NB4 (cell line): ENCODE data around the gene DCBLD2.

ENCODE experiments used
- DNase-seq: peaks from one replicate; pipeline ENCODE4 v3.0.0; 2010; ENCODE audit warnings: low read depth
- H3K4me3 ChIP-seq: one replicate; pipeline ENCODE4 v1.5.1; 2011; ENCODE audit warnings: mild to moderate bottlenecking, low read depth, low read length, moderate library complexity
- MAX ChIP-seq: IDR thresholded peaks from 2 replicates; pipeline ENCODE4 v1.6.1; 2011; ENCODE audit warnings: low read depth, low read length
- MYC ChIP-seq: IDR thresholded peaks from 2 replicates; pipeline ENCODE4 v1.6.1; 2011; ENCODE audit warnings: low read depth, low read length
- POLR2A ChIP-seq: IDR thresholded peaks from 2 replicates; pipeline ENCODE4 v1.6.1; 2011; ENCODE audit warnings: mild to moderate bottlenecking; ENCODE audit not compliant: insufficient read length; ENCODE audit errors: extremely low read depth
- TF ChIP-seq, protein P1 (sequence below): IDR thresholded peaks from one replicate; pipeline ENCODE4 v1.5.1; 2012; ENCODE audit warnings: low read depth, low read length

DCBLD2 gene

GRCh38 chr3:98901392-98902350, at the start of gene DCBLD2:
DCBLD2 (minus strand) TSS chr3:98901695; CDS start chr3:98901326, 369 bp downstream.
- peak within 1 kb of the TSS; percentile 70 for H3K4me3 ChIP-seq
- DNase-seq, result peak; percentile 98

DNA sequence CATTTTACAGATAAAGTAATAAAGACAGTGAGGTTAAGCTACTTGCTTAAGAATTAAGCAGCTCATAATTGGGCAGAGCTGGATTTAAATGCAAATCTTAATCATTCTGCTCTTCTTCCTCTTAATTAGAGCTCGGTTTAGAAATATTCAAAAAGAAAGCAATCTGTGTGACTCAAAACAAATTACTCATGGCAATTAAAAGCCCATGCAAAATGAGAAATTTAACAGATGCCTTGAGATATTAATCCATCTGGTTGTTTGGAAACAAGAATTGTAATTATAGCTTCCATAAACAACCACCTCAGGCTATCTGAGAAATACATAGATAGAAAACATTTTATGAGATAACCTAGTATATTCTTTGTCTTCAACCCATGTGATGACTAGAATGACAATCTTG, 44.2 kb upstream of the DCBLD2 start:
- DNase-seq, result no peak
- no peak overlapping the region for H3K4me3 ChIP-seq
- TF ChIP-seq, protein P1, sequence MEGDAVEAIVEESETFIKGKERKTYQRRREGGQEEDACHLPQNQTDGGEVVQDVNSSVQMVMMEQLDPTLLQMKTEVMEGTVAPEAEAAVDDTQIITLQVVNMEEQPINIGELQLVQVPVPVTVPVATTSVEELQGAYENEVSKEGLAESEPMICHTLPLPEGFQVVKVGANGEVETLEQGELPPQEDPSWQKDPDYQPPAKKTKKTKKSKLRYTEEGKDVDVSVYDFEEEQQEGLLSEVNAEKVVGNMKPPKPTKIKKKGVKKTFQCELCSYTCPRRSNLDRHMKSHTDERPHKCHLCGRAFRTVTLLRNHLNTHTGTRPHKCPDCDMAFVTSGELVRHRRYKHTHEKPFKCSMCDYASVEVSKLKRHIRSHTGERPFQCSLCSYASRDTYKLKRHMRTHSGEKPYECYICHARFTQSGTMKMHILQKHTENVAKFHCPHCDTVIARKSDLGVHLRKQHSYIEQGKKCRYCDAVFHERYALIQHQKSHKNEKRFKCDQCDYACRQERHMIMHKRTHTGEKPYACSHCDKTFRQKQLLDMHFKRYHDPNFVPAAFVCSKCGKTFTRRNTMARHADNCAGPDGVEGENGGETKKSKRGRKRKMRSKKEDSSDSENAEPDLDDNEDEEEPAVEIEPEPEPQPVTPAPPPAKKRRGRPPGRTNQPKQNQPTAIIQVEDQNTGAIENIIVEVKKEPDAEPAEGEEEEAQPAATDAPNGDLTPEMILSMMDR, result no peak
- TF ChIP-seq POLR2A, result no peak
- no peak for TF ChIP-seq MYC

More at GRCh38 chr3:98901392-98902350, at the start of gene DCBLD2:
- TF ChIP-seq, protein P1, result no peak
- TF ChIP-seq POLR2A (peak; percentile 71), MAX (0 out of 2 replicates have a peak, but pooled peaks have one; percentile 3), MYC (no peak)

DNA sequence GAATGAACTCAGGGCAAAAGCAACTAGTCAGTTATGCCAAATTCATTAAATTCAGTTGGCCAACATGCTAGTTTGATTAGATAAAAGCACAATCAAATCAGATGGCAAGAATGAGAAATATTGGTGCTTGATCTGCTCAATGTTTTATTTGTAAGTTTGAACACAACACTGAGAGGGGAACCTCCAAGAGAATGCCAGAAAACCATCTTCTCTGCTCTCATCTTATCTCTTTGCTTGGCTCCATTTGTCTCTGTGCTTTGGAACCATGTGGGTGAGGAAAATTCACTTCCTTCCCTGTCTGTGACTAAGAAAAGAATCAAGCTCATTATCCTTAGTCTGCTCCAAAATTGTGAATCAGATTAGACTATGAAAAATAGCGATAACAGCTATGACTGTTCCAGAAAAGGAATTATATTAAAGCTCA, 43.6 kb upstream of the DCBLD2 start:
- TF ChIP-seq, protein P1, result no peak
- TF ChIP-seq MAX (no peak), POLR2A (no peak), MYC (no peak)
- no peak for DNase-seq
- H3K4me3 ChIP-seq, result no peak overlapping the region

DNA sequence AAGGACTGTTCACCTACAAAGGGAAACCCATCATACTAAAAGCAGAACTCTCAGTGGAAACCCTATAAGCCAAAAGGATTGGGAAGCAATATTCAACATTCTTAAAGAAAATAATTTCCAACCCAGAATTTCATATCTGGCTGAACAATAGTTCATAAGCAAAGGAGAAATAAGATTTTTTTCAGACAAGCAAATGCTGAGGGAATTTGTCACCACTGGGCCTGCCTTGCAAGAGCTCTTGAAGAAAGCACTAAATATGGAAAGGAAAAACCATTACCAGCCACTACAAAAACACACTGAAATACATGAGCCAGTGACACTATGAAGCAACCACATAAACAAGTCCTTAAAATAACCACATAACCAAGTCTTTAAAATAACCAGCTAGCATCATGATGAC, 28.9 kb upstream of the DCBLD2 start:
- no peak for DNase-seq
- TF ChIP-seq POLR2A (no peak), MAX (no peak), MYC (no peak)
- TF ChIP-seq, protein P1, result no peak

GRCh38 chr3:98921957-98922356, 20.5 kb upstream of the DCBLD2 start:
- DNase-seq, result no peak
- TF ChIP-seq POLR2A (no peak), MAX (no peak), MYC (no peak)
- TF ChIP-seq, protein P1, result no peak
- no peak overlapping the region for H3K4me3 ChIP-seq

More for the DNA sequence above, 28.9 kb upstream of the DCBLD2 start:
- no peak overlapping the region for H3K4me3 ChIP-seq
